ENCODE data around the gene C8G.

Gene C8G

GRCh38 chr9:136978865-136979544 is 34.0 kb downstream of the C8G start:
- no peak overlapping the region for H3K4me3 ChIP-seq (ENCODE audit: low read depth, low read length)
- TF ChIP-seq CTCF (IDR thresholded peaks at IDR 0.05; ENCODE audit: low read depth, low read length, missing control alignments), result no peak
- no peak for DNase-seq (ENCODE audit: low read depth)

- no peak for TF ChIP-seq CTCF (IDR thresholded peaks at IDR 0.05; ENCODE audit: low read depth, low read length, missing control alignments)
- no peak for DNase-seq (ENCODE audit: low read depth)
- H3K4me3 ChIP-seq (ENCODE audit: low read depth, low read length), result no peak overlapping the region
These were observed 34.9 kb downstream of the C8G start for GRCh38 chr9:136979769-136980587.

- H3K4me3 ChIP-seq (ENCODE audit: low read depth, low read length), result no peak overlapping the region
- TF ChIP-seq CTCF (IDR thresholded peaks at IDR 0.05; ENCODE audit: low read depth, low read length, missing control alignments), result no peak
These were observed 35.8 kb downstream of the C8G start for GRCh38 chr9:136980669-136981478.

GRCh38 chr9:136981588-136982231 is 36.7 kb downstream of the C8G start:
- TF ChIP-seq CTCF (IDR thresholded peaks at IDR 0.05; ENCODE audit: low read depth, low read length, missing control alignments), result no peak
- no peak for DNase-seq (ENCODE audit: low read depth)
- no peak overlapping the region for H3K4me3 ChIP-seq (ENCODE audit: low read depth, low read length)

More at GRCh38 chr9:136980669-136981478, 35.8 kb downstream of the C8G start:
- DNase-seq (ENCODE audit: low read depth), result no peak

GRCh38 chr9:136982232-136983051 is 37.4 kb downstream of the C8G start, which contains the start of gene LCNL1:
Gene LCNL1 (plus strand): TSS chr9:136982993. CDS start chr9:136983587, 594 bp downstream.
- no peak for DNase-seq (ENCODE audit: low read depth)
- H3K4me3 ChIP-seq (ENCODE audit: low read depth, low read length), result no peak within 1 kb of the TSS
- no peak for TF ChIP-seq CTCF (IDR thresholded peaks at IDR 0.05; ENCODE audit: low read depth, low read length, missing control alignments)

- no peak overlapping the region for H3K4me3 ChIP-seq (ENCODE audit: low read depth, low read length)
- DNase-seq (ENCODE audit: low read depth), result no peak
- TF ChIP-seq CTCF (IDR thresholded peaks at IDR 0.05; ENCODE audit: low read depth, low read length, missing control alignments), result no peak
These were observed 38.1 kb downstream of the C8G start for GRCh38 chr9:136983167-136983566.
